K562 (cell line): ENCODE results near the gene ZNF32. TPM values are rescaled to one million over a fixed set of nuclear protein-coding genes. Genes with fewer than 3 reads are reported as not detected.

ENCODE experiments used
- ARID4B ChIP-seq: sonication (generic); formaldehyde crosslinking; IDR thresholded peaks from 2 replicates; pipeline ENCODE4 v1.8.0; 2022; ENCODE audit warnings: mild to moderate bottlenecking, missing genetic modification reagents
- ATF1 ChIP-seq, 2 experiments: fragments of 450-650 bp in 1 of 2; IDR thresholded peaks; 2 replicates each; pipeline ENCODE4 v1.6.1; 2016; ENCODE audit warnings: missing compliant biosample characterization in 1 of 2, missing genetic modification characterization in 1 of 2
- CTCF ChIP-seq, 3 experiments: IDR thresholded peaks in 2 of 3; conservative IDR thresholded peaks in 1 of 3; 2 replicates each; pipeline ENCODE4 v1.5.1; 2011 to 2012; ENCODE audit warnings: low read length in 3 of 3, mild to moderate bottlenecking in 3 of 3, control low read depth in 2 of 3, improper control_type of control experiment in 1 of 3, inconsistent platforms in 1 of 3, low read depth in 1 of 3, mixed read lengths in 1 of 3, moderate library complexity in 1 of 3; ENCODE audit not compliant: insufficient read depth in 2 of 3
- FOXK2 ChIP-seq, 2 experiments: fragments of 450-650 bp; IDR thresholded peaks in 1 of 2; conservative IDR thresholded peaks in 1 of 2; 2 replicates each; pipeline ENCODE4 v1.6.1; 2016; ENCODE audit warnings: low read depth in 2 of 2, mild to moderate bottlenecking in 1 of 2
- HDGF ChIP-seq: fragments of 450-650 bp; IDR thresholded peaks from 2 replicates; pipeline ENCODE4 v1.6.1; 2016
- HMBOX1 ChIP-seq: sonication (generic); IDR thresholded peaks from 2 replicates; pipeline ENCODE4 v1.6.1; 2016
- HMGN3 ChIP-seq: IDR thresholded peaks from 2 replicates; pipeline ENCODE4 v1.6.1; 2011; ENCODE audit warnings: borderline replicate concordance, low read depth, mild to moderate bottlenecking, mixed read lengths, low read length; ENCODE audit not compliant: insufficient read length; ENCODE audit errors: extremely low read depth
- HSF4 ChIP-seq: fragments of 250-450 bp; sonication (Bioruptor Pico); IDR thresholded peaks from 2 replicates; pipeline ENCODE4 v2.1.2; 2022; ENCODE audit warnings: mild to moderate bottlenecking, moderate library complexity, borderline replicate concordance
- IFI16 ChIP-seq: fragments of 250-450 bp; sonication (Bioruptor Pico); IDR thresholded peaks from 2 replicates; pipeline ENCODE4 v2.1.2; 2022; ENCODE audit warnings: mild to moderate bottlenecking, inconsistent platforms
- MCM3 ChIP-seq: fragments of 450-650 bp; IDR thresholded peaks from 2 replicates; pipeline ENCODE4 v1.6.1; 2016
- PURB ChIP-seq: sonication (generic); formaldehyde crosslinking; IDR thresholded peaks from 2 replicates; pipeline ENCODE4 v1.9.0; 2021; ENCODE audit warnings: low read depth, mild to moderate bottlenecking, missing genetic modification reagents
- SETDB1 ChIP-seq: IDR thresholded peaks from one replicate; pipeline ENCODE4 v1.6.1; 2012; ENCODE audit warnings: low read length, control low read depth, inconsistent platforms
- SMAD4 ChIP-seq: fragments of 250-450 bp; sonication (Bioruptor Pico); conservative IDR thresholded peaks from 2 replicates; pipeline ENCODE4 v1.8.0; 2021; ENCODE audit warnings: inconsistent platforms, mild to moderate bottlenecking, moderate library complexity
- TBP ChIP-seq: optimal IDR thresholded peaks from 2 replicates; pipeline ENCODE3; 2011; ENCODE audit warnings: low read depth, low read length, improper control_type of control experiment
- TSC22D4 ChIP-seq: fragments of 450-650 bp; IDR thresholded peaks from 2 replicates; pipeline ENCODE4 v1.6.1; 2016; ENCODE audit warnings: missing genetic modification characterization, missing biosample characterization, control low read depth
- ZBTB7A ChIP-seq: IDR thresholded peaks from 2 replicates; pipeline ENCODE4 v1.6.1; 2011; ENCODE audit warnings: low read depth, mild to moderate bottlenecking, low read length, moderate library complexity, borderline replicate concordance; ENCODE audit not compliant: control insufficient read depth
- ZNF280A ChIP-seq: fragments of 450-650 bp; IDR thresholded peaks from 2 replicates; pipeline ENCODE4 v1.6.1; 2018; ENCODE audit warnings: mild to moderate bottlenecking, low read depth; ENCODE audit not compliant: partially characterized antibody
- ZNF561 ChIP-seq: fragments of 450-650 bp; formaldehyde crosslinking; conservative IDR thresholded peaks from 2 replicates; pipeline ENCODE4 v1.4.0; 2020; ENCODE audit warnings: mild to moderate bottlenecking, moderate library complexity
- ZNF76 ChIP-seq: fragments of 250-450 bp; sonication (Bioruptor Pico); IDR thresholded peaks from 2 replicates; pipeline ENCODE4 v1.4.0; 2020; ENCODE audit warnings: mild to moderate bottlenecking, moderate library complexity, borderline replicate concordance
- polyA plus RNA-seq, 8 experiments: library from polyadenylated mRNA; depleted of rRNA in 4 of 8; stranded (reverse) in 5 of 8; unstranded in 3 of 8; fragments of >200 nt; fragmentation: Nextera tagmentation in 2 of 8; fragmentation: Illumina TruSeq in 1 of 8; extraction: Ambion mirVana in 2 of 8; extraction: Trizol in 1 of 8; gene quantifications; 2 replicates each; pipeline versions ENCODE4 v1.2.1 to v1.2.3, GENCODE V29; 2011 to 2014; ENCODE audit warnings: inconsistent platforms in 1 of 8, missing spikeins in 1 of 8
- total RNA-seq, 7 experiments: library from RNA; depleted of rRNA in 6 of 7; stranded (reverse); fragments of >200 nt in 6 of 7; fragmentation: Illumina TruSeq in 2 of 7; extraction: Trizol in 2 of 7; gene quantifications; 2 replicates each; pipeline versions ENCODE4 v1.2.1 to v1.2.3, GENCODE V29; 2011 to 2021; ENCODE audit warnings: low replicate concordance in 1 of 7

ZNF32 gene
- total and polyA plus RNA-seq, 9 of the 15 experiments (the other 6 are each of a cell fraction or from before 2014, with no cell fraction given): 17.3 to 57.0 (median 26.3) TPM

- peak; percentile 78 to 92 (median 85) for TF ChIP-seq CTCF (IDR thresholded peaks at IDR 0.05 in 2 of 3, conservative IDR thresholded peaks at IDR 0.05 in 1 of 3; ENCODE audit: insufficient read depth in 2 of 3, low read depth in 1 of 3, low read length in 3 of 3)
- no peak for TF ChIP-seq PURB (CRISPR knock-in tag)
- peak; percentile 87 for TF ChIP-seq HMBOX1
- TF ChIP-seq ATF1 (CRISPR knock-in tag; IDR thresholded peaks at IDR 0.05): no peak
- no peak for TF ChIP-seq ATF1 (tag; IDR thresholded peaks at IDR 0.05)
- TF ChIP-seq ZNF76 (CRISPR knock-in tag): no peak
- TF ChIP-seq HMGN3: no peak
- TF ChIP-seq ZBTB7A: no peak
- TF ChIP-seq MCM3: no peak
- no peak for TF ChIP-seq HDGF
- no peak for TF ChIP-seq ARID4B (CRISPR knock-in tag)
- TF ChIP-seq IFI16 (CRISPR knock-in tag): no peak
- TF ChIP-seq TBP: no peak
- no peak for TF ChIP-seq ZNF280A
- TF ChIP-seq TSC22D4 (tag): no peak
- TF ChIP-seq ZNF561 (CRISPR knock-in tag): no peak
- no peak for TF ChIP-seq HSF4 (CRISPR knock-in tag)
- TF ChIP-seq SMAD4 (CRISPR knock-in tag): no peak
- TF ChIP-seq SETDB1: no peak
- TF ChIP-seq FOXK2 (conservative IDR thresholded peaks at IDR 0.05 in 1 of 2, IDR thresholded peaks at IDR 0.05 in 1 of 2; ENCODE audit: low read depth in 2 of 2): no peak
These were observed 23.2 kb upstream of the ZNF32 start (continued) for GRCh38 chr10:43671659-43672531.
